HG02981 (cell line): ENCODE data around the gene MTMR11.

Source experiments
- ATAC-seq: cut with Tn5 transposase; IDR thresholded peaks from one replicate; pipeline ENCODE4 v1.9.1; 2021; ENCODE audit warnings: mild to moderate bottlenecking, moderate library complexity; ENCODE audit not compliant: unreplicated experiment

Gene MTMR11

GRCh38 chr1:149936992-149937705, 470 bp upstream of the MTMR11 start:
- no peak for ATAC-seq

DNA sequence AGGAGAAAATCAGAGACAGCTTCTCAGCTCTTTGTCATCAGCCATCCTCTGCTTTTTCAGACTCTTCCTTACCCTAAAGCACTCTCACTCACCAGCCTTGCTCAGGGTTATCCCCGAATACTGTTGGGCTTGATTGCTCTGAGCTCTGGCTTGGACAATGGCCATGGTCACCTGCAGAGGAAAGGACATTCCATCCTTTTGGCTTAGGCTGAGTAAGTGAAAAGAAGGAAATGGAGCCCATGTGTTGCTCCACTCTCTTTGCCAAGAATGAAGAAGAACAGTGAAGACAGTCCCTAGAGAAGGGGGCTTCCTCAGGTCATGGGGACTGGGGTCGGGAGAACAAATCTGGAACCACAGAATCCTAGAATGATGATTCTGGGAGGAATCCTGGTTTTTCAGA, 2.3 kb downstream of the MTMR11 start:
- ATAC-seq: no peak

GRCh38 chr1:149933208-149933607, 3.5 kb downstream of the MTMR11 start:
- ATAC-seq: no peak

- ATAC-seq: no peak
Observed at GRCh38 chr1:149932474-149932873, 4.2 kb downstream of the MTMR11 start.

GRCh38 chr1:149931212-149931790, 5.4 kb downstream of the MTMR11 start:
- no peak for ATAC-seq

DNA sequence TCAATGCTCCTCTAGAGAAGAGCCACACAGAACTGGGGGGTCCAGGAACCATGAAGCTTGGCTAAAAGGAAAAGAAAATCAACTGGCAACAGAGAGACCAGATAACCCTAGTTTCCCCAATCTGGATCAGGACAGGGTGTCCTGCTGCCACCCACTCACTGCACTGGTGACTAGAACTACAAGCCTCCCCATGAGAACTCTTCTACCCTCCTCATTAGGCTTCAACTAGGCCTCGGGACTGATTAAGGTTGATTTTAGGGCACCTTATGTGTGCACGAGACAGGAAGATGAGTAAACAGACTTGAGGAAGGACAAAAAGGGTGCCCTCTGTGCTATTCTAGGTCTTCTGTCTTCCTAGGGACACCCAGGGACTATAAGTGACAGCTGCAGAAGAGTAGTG, 6.8 kb downstream of the MTMR11 start:
- no peak for ATAC-seq

GRCh38 chr1:149928401-149928724, 8.3 kb downstream of the MTMR11 start:
- no peak for ATAC-seq

DNA sequence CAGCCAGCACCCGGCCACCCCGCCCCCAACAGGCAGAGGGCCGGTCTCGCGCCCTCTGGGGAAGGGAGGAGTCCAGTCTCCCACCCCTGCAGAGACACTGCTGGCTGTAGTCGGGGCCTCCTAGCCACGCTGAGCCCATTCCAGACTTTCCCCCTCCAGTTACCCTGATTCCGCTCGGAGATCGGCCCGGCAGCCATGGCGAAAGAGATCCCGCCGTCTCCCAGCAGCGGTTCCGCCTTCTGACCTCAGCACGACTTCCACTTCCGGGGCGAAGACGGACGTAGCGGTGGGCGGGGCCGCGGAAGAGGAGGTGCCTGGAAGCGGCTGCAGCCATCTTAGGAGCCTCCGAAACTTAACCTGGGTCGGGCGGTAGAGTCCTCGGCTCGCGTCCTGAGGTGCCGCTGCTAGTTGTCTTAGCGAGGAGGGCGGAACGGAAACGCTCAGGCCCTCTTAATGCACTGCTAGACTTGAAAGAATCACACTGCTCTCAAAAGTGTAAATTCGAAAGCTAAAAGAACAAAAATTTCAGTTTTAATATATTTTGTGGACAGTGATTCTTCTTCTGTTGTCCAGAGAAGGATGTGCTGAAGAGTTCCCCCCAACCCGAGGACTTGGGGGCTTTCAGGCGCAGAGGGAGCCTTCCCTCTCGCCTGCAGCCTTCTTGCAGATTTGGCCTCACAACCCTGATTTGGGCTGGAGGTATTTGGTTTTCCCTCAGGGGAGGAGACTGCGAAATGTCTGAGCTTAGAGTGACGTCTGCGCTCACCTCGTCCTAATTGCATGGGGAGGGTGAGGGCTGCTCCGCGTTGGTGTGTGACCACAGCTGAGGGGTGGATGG, 8.9 kb downstream of the MTMR11 start, which contains the start of gene SF3B4:
SF3B4 (minus strand) TSS at position 241 of the 838 bp plus-strand sequence; CDS start at position 197, 44 bp downstream.
- peak; percentile 93 for ATAC-seq

- ATAC-seq: no peak
Observed at GRCh38 chr1:149927056-149927562, 9.6 kb downstream of the MTMR11 start.

GRCh38 chr1:149926296-149926695, 10.4 kb downstream of the MTMR11 start:
- no peak for ATAC-seq

GRCh38 chr1:149925751-149926150, 10.9 kb downstream of the MTMR11 start:
- ATAC-seq: no peak

GRCh38 chr1:149925345-149925744, 11.3 kb downstream of the MTMR11 start:
- no peak for ATAC-seq

- ATAC-seq: no peak
Observed at GRCh38 chr1:149923626-149924025, 13.1 kb downstream of the MTMR11 start.

DNA sequence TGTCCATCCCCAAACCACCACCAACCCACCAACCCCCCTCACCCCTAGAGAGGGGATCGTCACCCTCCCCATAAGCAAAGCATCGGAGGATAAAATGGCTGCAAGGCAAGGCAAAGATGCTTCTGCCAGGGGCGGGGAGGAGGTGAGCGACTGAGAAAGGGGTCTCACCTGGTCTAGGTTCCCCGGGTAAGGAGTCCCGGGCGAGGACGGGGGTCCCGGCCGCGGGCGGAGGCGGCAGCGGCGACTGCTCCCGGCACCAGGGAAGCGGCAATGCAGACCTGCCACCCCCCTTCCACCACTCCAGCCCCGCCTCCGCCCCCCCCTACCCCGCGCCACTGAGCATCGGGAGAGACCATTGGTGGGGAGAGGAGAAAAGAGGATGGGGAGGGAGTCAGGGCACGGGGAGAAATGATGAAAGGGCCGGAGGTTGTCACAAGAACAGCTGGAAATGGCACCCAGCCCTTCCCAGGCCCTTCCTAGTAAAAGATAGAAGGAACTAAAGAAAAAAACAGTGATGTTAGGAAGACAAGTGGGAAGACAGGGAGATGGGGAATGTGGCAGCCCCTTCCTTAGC, 19.0 kb downstream of the MTMR11 start, which contains the start of gene SV2A:
SV2A (minus strand) TSS at position 274 of the 574 bp plus-strand sequence. CDS start 4,004 bp downstream, outside the sequence.
- no peak for ATAC-seq

- ATAC-seq: no peak
Observed at GRCh38 chr1:149916898-149917252, 19.8 kb downstream of the MTMR11 start.

GRCh38 chr1:149916193-149916897, 20.3 kb downstream of the MTMR11 start:
- no peak for ATAC-seq

DNA sequence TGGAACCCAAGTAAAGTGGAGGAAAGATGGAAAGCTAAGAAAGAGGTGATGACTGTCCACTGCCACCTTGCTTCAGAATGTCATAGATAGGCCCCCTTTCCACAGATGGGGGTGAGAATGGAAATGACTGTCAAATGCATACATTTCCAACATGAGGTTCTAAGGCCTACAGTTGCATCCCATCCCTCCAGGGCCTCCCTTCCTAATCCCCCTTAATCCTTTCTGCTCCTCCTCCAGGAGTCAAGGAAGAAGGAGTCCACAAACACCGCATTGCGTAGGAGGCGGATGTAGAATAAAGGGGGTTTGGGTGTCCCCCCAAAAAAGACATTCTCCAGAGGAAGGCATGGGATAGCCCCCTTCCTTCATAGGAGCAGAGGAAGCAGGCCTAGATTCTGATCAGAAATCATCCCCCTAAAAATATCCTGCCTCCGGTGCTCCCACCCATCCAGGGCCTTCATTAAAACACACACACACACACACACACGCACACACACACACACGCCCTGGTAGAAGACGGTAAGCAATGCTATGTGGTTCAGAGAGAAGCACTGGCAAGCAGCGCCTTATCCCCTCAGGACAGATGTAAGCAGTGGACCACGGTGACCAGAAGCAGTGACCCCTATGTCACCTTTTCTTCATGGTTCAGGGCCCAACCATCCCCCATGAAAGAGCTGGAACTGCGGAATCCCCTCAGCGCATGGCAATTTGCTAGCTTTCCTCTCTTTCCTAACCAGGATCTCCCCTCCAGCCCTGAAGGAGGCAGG, 21.1 kb downstream of the MTMR11 start:
- ATAC-seq: no peak

DNA sequence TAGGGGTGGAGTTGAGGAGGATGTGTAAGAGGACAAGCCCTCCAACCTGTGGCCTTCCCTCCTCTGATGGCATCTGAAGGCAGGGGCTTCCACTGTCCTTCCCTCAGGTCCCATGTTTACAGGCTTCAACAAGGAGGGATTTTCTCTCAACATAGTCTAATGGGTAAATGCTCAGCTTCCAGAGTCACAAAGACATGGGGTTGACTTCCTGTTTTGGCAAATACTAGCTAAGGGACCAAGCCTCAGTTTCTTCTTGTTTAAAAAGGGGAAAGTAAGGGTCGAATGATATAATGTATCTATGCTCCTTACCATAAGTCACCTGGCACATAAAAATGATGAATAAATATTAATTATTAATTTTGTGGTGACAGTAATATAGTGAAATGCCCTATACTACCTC, 22.1 kb downstream of the MTMR11 start:
- no peak for ATAC-seq

DNA sequence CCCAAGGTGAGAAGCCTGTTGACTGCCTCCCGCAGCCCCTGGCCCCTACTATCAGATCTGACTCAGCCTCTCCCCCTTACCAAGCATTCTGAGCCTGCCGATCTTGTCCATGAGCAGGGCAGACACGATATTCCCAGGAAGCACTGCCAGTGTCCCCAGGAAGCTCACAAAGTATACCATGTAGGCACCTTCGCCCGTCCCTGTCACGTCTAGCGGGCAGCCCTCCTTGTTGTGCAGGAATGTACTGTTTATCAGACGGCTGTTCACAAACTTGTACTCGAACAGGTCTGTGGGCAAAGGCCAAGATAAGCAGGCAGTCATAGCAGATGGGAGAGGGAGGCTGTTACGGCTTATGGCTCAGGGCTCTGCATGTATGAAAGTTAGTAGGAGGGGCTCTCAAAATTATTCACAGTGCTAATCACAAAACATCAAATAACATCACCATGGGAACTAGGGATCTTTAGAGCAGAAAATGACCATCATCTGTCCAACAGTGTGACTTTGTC, 30.1 kb downstream of the MTMR11 start:
- ATAC-seq: no peak
